ENCODE data around the gene HTRA2.

- TF ChIP-seq CTCF (IDR thresholded peaks at IDR 0.05; ENCODE audit: low read depth, low read length) (no peak), EZH2phosphoT487 (IDR thresholded peaks at IDR 0.05; ENCODE audit: low read depth) (no peak)
Observed at GRCh38 chr2:74527741-74528140, 2.0 kb upstream of the HTRA2 start.
